GM20431 (cell line): Measurements from ENCODE around the gene TNFSF4.
"Not testable (repeated sequence)": the region's sequence is repeated elsewhere in the genome, so short reads cannot be mapped to it uniquely, and the experiment has no call there.

ENCODE experiments used
- in situ Hi-C: fragments of 300-500 bp; cut with MseI, MboI; formaldehyde crosslinking; loops from one replicate; pipeline ENCODE4 v1.15.0; 2020; ENCODE audit warnings: low sequenced_read_pairs; ENCODE audit not compliant: unreplicated experiment

The TNFSF4 gene

GRCh38 chr1:173171152-173171551, 36.0 kb downstream of the TNFSF4 start:
- in situ Hi-C loops: no loop called here

GRCh38 chr1:173168941-173169340, 38.2 kb downstream of the TNFSF4 start:
- in situ Hi-C loops: no loop called here

GRCh38 chr1:173164686-173165085, 42.4 kb downstream of the TNFSF4 start:
- in situ Hi-C loops: no loop called here

- in situ Hi-C loops: no loop called here
These were observed 43.0 kb downstream of the TNFSF4 start for GRCh38 chr1:173164178-173164577.

GRCh38 chr1:173163222-173163621, 43.9 kb downstream of the TNFSF4 start:
- in situ Hi-C loops: no loop called here

- in situ Hi-C loops: no loop called here
These were observed 44.5 kb downstream of the TNFSF4 start for GRCh38 chr1:173162601-173163000.

- in situ Hi-C loops: no loop called here
These were observed 45.5 kb downstream of the TNFSF4 start for GRCh38 chr1:173161510-173162221.

GRCh38 chr1:173153964-173154363, 53.2 kb downstream of the TNFSF4 start:
- in situ Hi-C loops: not testable (repeated sequence)

- in situ Hi-C loops: no loop called here
These were observed 53.6 kb downstream of the TNFSF4 start for GRCh38 chr1:173153503-173153902.

GRCh38 chr1:173152598-173152997, 54.5 kb downstream of the TNFSF4 start:
- in situ Hi-C loops: no loop called here

GRCh38 chr1:173150795-173151194, 56.3 kb downstream of the TNFSF4 start:
- in situ Hi-C loops: no loop called here

GRCh38 chr1:173149887-173150286, 57.2 kb downstream of the TNFSF4 start:
- in situ Hi-C loops: no loop called here

GRCh38 chr1:173148971-173149370, 58.2 kb downstream of the TNFSF4 start:
- in situ Hi-C loops: no loop called here

- in situ Hi-C loops: no loop called here
These were observed 58.6 kb downstream of the TNFSF4 start for GRCh38 chr1:173148545-173148944.

GRCh38 chr1:173140733-173141132, 66.4 kb downstream of the TNFSF4 start:
- in situ Hi-C loops: no loop called here

- in situ Hi-C loops: no loop called here
These were observed 67.4 kb downstream of the TNFSF4 start for GRCh38 chr1:173139706-173140105.

GRCh38 chr1:173137107-173137706, 69.9 kb downstream of the TNFSF4 start:
- in situ Hi-C loops: no loop called here

- in situ Hi-C loops: no loop called here
These were observed 72.3 kb downstream of the TNFSF4 start for GRCh38 chr1:173134800-173135199.

GRCh38 chr1:173134029-173134428, 73.1 kb downstream of the TNFSF4 start:
- in situ Hi-C loops: no loop called here
